Caco-2 (cell line): ENCODE results near the gene PSMD13. TPM values are rescaled to one million over a fixed set of nuclear protein-coding genes. Genes with fewer than 3 reads are reported as not detected.

Experiments used
- BruUV-seq: library from RNA; stranded (reverse); fragments of 400-500 nt; replicated peaks from 2 replicates; lab custom pipeline; 2021; lab: Mats Ljungman, UMichigan
- CTCF ChIA-PET: fragments of 300-600 bp; sonication (Branson Sonifier 250); formaldehyde crosslinking; loops from one replicate; lab custom pipeline; 2022; ENCODE audit warnings: antibody characterized with exemption; lab: Charles Lee
- POLR2A ChIA-PET: fragments of 300-600 bp; sonication (Branson Sonifier 250); formaldehyde crosslinking; loops from one replicate; lab custom pipeline; 2022; ENCODE audit warnings: antibody characterized with exemption; lab: Charles Lee
- DNase-seq, 2 experiments: peaks; one replicate each; pipeline versions ENCODE4 v3.0.0 to v3.0.0-alpha.2; 2020 to 2022
- H3K27me3 ChIP-seq: replicated peaks from 2 replicates; pipeline ENCODE4 v1.6.0; 2011; ENCODE audit warnings: low read length; ENCODE audit not compliant: control insufficient read depth, insufficient read depth
- H3K36me3 ChIP-seq: 2 replicates; pipeline ENCODE4 v1.5.1; 2011; ENCODE audit warnings: low read length; ENCODE audit not compliant: control insufficient read depth, insufficient read depth
- H3K4me1 ChIP-seq: fragments of 250-450 bp; sonication (Bioruptor Pico); 2 replicates; pipeline ENCODE4 v1.5.1; 2020; ENCODE audit warnings: mild to moderate bottlenecking
- H3K4me3 ChIP-seq: 2 replicates; pipeline ENCODE4 v1.5.1; 2011; ENCODE audit warnings: low read depth, mild to moderate bottlenecking, control low read depth, low read length
- H3K9me3 ChIP-seq: fragments of 250-450 bp; sonication (Bioruptor Pico); 2 replicates; pipeline ENCODE4 v1.5.1; 2020; ENCODE audit warnings: mild to moderate bottlenecking, moderate library complexity
- H3K27ac Mint-ChIP-seq: one replicate; pipeline ENCODE4 v1.8.0; 2022; ENCODE audit warnings: mixed read lengths; ENCODE audit not compliant: unreplicated experiment
- H3K27me3 Mint-ChIP-seq: one replicate; pipeline ENCODE4 v1.8.0; 2022; ENCODE audit warnings: mixed read lengths; ENCODE audit not compliant: insufficient read depth, unreplicated experiment
- H3K36me3 Mint-ChIP-seq: one replicate; pipeline ENCODE4 v1.8.0; 2022; ENCODE audit warnings: mild to moderate bottlenecking, mixed read lengths; ENCODE audit not compliant: insufficient read depth, unreplicated experiment
- H3K4me1 Mint-ChIP-seq: one replicate; pipeline ENCODE4 v1.8.0; 2022; ENCODE audit warnings: low read depth, mixed read lengths; ENCODE audit not compliant: unreplicated experiment
- H3K4me3 Mint-ChIP-seq: one replicate; pipeline ENCODE4 v1.8.0; 2022; ENCODE audit warnings: mild to moderate bottlenecking, moderate library complexity, mixed read lengths; ENCODE audit not compliant: unreplicated experiment
- H3K9me3 Mint-ChIP-seq: one replicate; pipeline ENCODE4 v1.8.0; 2022; ENCODE audit warnings: mixed read lengths; ENCODE audit not compliant: unreplicated experiment
- CTCF ChIP-seq, 2 experiments: fragments of 200-600 bp in 1 of 2; IDR thresholded peaks; 1 replicate in 1 of 2; 2 replicates in 1 of 2; pipeline versions ENCODE4 v1.5.1 to v1.8.0; 2011 to 2022; ENCODE audit warnings: antibody characterized with exemption in 1 of 2, control low read depth in 1 of 2, inconsistent platforms in 1 of 2, low read depth in 1 of 2, low read length in 1 of 2, mild to moderate bottlenecking in 1 of 2, moderate library complexity in 1 of 2; ENCODE audit not compliant: insufficient read depth in 1 of 2, severe bottlenecking in 1 of 2, unreplicated experiment in 1 of 2
- intact Hi-C: fragments of 100-400 bp; cut with micrococcal nuclease; formaldehyde crosslinking; loops from one replicate; pipeline ENCODE4 v1.10.0; 2022; ENCODE audit not compliant: unreplicated experiment
- total RNA-seq: library from RNA; stranded (reverse); gene quantifications from 2 replicates; pipeline ENCODE4 v1.2.3, GENCODE V29; 2022

The PSMD13 gene
- total RNA-seq, 1 experiment from 2014 or later: 172 TPM

- no peak for TF ChIP-seq CTCF (IDR thresholded peaks at IDR 0.05; ENCODE audit: insufficient read depth in 1 of 2, low read depth in 1 of 2, low read length in 1 of 2, severe bottlenecking in 1 of 2, unreplicated experiment in 1 of 2)
Observed at GRCh38 chr11:198236-198806, 38.5 kb upstream of the PSMD13 start.

GRCh38 chr11:199004-199581 is 37.7 kb upstream of the PSMD13 start:
- Histone ChIP-seq H3K36me3 (no peaks in the 10 kb centered on the region; the same call in none of the 2 replicates), H3K9me3 (no peaks in the 10 kb centered on the region), H3K4me1 (no peaks in the 10 kb centered on the region), H3K27me3 (no peaks in the 10 kb centered on the region), H3K4me3 (no peak overlapping the region)
- Mint-ChIP-seq H3K4me1 (no peaks in the 10 kb centered on the region), H3K36me3 (peaks cover 27% of the 10 kb centered on the region), H3K27me3 (no peaks in the 10 kb centered on the region), H3K27ac (peak overlapping the region; percentile 34), H3K9me3 (no peaks in the 10 kb centered on the region), H3K4me3 (no peak overlapping the region)
- peak in 1 of 2 experiments; percentile 31 for DNase-seq
- no peak for TF ChIP-seq CTCF (IDR thresholded peaks at IDR 0.05; ENCODE audit: insufficient read depth in 1 of 2, low read depth in 1 of 2, low read length in 1 of 2, severe bottlenecking in 1 of 2, unreplicated experiment in 1 of 2)
- intact Hi-C loops: no loop called here
- BruUV-seq: no TSS peak
- POLR2A ChIA-PET: no interaction called here
- CTCF ChIA-PET: no interaction called here

More at GRCh38 chr11:198236-198806, 38.5 kb upstream of the PSMD13 start:
- H3K9me3 ChIP-seq: no peaks in the 10 kb centered on the region
- BruUV-seq: no TSS peak
- Mint-ChIP-seq H3K27me3 (no peaks in the 10 kb centered on the region), H3K27ac (peak overlapping the region; percentile 34), H3K9me3 (no peaks in the 10 kb centered on the region), H3K4me3 (no peak overlapping the region), H3K36me3 (peaks cover 19% of the 10 kb centered on the region), H3K4me1 (no peaks in the 10 kb centered on the region)
- intact Hi-C loops: no loop called here
- no peaks in the 10 kb centered on the region for H3K4me1 ChIP-seq
- no peak overlapping the region for H3K4me3 ChIP-seq
- DNase-seq: peak in 1 of 2 experiments; percentile 27
- no peaks in the 10 kb centered on the region for H3K27me3 ChIP-seq
- no peaks in the 10 kb centered on the region; the same call in none of the 2 replicates for H3K36me3 ChIP-seq
- ChIA-PET CTCF (no interaction called here), POLR2A (interaction anchor here (0.5 kb wide), 1 partner anchor 9 kb away, joined by 3 read pairs; the partner anchor contains the start of genes BET1L and RIC8A)

GRCh38 chr11:199782-200181 is 37.0 kb upstream of the PSMD13 start:
- CTCF ChIA-PET: no interaction called here
- POLR2A ChIA-PET: no interaction called here
- Mint-ChIP-seq H3K9me3 (no peaks in the 10 kb centered on the region), H3K36me3 (peaks cover 28% of the 10 kb centered on the region), H3K4me1 (no peaks in the 10 kb centered on the region), H3K27ac (no peak overlapping the region), H3K4me3 (no peak overlapping the region), H3K27me3 (no peaks in the 10 kb centered on the region)
- Histone ChIP-seq H3K9me3 (no peaks in the 10 kb centered on the region), H3K36me3 (no peaks in the 10 kb centered on the region; the same call in none of the 2 replicates), H3K4me3 (no peak overlapping the region), H3K27me3 (no peaks in the 10 kb centered on the region), H3K4me1 (no peaks in the 10 kb centered on the region)
- DNase-seq: peak; percentile 4 to 37
- BruUV-seq: no TSS peak
- intact Hi-C loops: no loop called here
- TF ChIP-seq CTCF (IDR thresholded peaks at IDR 0.05; ENCODE audit: insufficient read depth in 1 of 2, low read depth in 1 of 2, low read length in 1 of 2, severe bottlenecking in 1 of 2, unreplicated experiment in 1 of 2): no peak
